NCI-H774 (cell line): Measurements from ENCODE around the gene GTPBP3.
"Not testable (repeated sequence)": the region's sequence is repeated elsewhere in the genome, so short reads cannot be mapped to it uniquely, and the experiment has no call there.

ENCODE experiments used
- DNase-seq: peaks from one replicate; lab custom pipeline; 2025; lab: John Stamatoyannopoulos, UW

Gene GTPBP3, protein sequence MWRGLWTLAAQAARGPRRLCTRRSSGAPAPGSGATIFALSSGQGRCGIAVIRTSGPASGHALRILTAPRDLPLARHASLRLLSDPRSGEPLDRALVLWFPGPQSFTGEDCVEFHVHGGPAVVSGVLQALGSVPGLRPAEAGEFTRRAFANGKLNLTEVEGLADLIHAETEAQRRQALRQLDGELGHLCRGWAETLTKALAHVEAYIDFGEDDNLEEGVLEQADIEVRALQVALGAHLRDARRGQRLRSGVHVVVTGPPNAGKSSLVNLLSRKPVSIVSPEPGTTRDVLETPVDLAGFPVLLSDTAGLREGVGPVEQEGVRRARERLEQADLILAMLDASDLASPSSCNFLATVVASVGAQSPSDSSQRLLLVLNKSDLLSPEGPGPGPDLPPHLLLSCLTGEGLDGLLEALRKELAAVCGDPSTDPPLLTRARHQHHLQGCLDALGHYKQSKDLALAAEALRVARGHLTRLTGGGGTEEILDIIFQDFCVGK

DNA sequence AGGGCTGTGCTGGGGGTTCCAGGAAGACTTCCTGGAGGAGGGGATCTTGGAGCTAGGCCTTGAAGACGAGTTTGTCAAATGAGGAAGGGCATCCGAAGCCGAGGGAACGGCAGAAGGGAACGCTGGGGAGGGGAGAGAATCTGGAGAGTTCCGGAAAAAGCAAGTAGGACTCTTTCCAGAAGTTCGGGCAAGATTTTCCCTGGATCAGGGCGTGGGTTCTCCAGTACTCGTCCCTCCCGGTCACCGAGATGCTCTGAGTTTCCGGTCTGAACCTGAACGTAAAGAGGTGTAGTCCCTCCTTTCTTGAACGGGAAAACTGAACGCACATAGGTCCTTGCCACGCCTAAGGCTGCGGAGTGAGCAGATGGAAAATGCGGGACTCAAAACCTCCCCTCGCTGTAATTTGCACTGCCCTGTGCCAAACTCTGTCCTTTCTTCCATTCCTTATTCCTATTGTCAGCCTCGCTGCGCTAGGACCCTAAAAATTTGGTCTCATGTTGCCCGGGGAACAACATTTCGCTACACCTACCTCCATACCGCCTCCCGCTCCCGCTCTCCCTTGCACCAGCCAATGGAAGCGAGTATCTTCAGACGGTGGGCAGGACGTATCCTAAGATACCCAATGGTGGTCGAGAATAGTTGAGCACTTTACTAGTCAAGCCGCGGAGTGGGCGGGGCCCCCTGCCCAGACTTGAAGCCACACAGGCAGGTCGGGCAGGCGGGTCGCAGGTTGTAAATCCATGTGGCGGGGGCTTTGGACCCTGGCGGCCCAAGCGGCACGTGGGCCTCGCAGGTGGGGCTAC lies at the start of gene GTPBP3:
Gene GTPBP3, plus strand, starts transcription at position 682 of the 803 bp plus-strand sequence. Its CDS starts 59 bp downstream, at position 741.
- DNase-seq, result peak; percentile 97

DNA sequence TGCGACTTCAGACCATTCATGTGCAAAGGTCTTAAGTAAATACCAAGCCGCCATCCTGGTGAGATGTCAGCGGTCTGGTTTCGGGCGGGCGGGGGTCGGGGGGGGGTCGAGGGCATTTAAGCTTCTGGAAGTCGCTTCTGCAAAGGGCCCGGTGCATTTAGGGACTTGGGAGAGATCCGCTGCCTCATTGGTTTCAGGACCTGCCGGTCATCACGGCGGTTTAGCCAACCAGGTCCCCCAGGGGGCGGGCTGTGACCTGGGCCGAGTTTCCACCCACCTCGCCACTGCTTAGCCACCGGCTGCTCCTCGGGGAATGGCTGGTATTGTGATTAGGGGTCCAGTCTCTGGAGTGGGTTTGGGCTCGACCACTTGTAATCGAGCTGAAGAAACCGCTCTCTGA lies 47.9 kb upstream of the GTPBP3 start:
- DNase-seq, result no peak

DNA sequence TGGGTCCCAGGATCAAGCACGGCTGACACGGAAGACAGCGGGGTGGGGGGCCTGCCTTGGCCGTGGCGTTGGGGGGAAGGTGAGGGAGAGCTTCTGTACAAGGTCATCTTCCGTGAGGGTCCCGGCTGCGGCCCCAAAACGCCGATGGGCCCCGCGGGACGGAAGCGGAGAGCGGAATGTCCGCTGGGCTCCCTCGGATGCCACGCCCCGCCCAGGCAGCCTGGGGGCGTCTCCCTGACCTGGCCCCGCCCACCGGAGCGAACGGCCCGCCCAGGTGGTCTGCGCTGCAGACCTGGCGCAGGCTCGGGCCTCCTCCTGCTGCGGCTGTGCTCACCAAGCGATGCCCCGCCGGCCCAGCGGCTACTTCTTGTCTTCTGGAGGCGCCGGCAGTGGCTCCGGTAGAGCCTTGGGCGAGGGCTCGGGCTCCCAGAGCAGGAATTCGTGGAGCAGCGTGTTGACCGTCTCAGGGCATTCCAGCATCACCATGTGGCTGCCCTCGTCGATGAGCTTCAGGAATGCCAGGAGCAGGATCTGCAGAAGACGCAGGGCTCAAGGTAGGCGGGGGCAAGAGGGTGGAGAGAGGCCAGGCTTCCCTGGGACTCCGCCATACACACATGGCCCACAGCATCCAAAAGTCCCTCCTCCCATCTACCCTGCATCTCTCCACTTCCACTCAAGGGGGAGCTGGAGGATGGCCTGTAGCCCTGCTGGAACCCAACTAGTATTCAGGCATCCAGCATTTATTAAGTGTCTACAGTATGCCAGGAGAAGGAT lies 44.9 kb upstream of the GTPBP3 start:
- DNase-seq, result no peak

DNA sequence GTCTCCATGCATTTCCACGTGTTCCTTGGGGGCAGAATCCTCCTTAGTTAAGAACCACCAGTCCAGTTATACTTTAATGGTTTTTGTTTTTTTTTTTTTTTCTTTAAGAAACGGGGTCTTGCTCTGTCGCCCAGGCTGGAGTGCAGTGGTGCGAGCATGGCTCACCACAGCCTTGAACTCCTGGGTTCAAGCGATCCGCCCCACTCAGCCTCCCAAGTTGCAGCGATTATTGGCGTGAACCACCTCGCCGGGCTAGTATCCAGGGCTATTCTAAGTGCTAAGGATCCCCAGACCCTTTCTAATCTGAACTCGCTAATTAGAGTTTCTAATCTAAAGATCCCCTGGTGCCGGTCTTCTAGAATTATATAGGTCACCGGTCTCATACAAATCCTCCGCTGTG lies 43.7 kb upstream of the GTPBP3 start:
- no peak for DNase-seq

DNA sequence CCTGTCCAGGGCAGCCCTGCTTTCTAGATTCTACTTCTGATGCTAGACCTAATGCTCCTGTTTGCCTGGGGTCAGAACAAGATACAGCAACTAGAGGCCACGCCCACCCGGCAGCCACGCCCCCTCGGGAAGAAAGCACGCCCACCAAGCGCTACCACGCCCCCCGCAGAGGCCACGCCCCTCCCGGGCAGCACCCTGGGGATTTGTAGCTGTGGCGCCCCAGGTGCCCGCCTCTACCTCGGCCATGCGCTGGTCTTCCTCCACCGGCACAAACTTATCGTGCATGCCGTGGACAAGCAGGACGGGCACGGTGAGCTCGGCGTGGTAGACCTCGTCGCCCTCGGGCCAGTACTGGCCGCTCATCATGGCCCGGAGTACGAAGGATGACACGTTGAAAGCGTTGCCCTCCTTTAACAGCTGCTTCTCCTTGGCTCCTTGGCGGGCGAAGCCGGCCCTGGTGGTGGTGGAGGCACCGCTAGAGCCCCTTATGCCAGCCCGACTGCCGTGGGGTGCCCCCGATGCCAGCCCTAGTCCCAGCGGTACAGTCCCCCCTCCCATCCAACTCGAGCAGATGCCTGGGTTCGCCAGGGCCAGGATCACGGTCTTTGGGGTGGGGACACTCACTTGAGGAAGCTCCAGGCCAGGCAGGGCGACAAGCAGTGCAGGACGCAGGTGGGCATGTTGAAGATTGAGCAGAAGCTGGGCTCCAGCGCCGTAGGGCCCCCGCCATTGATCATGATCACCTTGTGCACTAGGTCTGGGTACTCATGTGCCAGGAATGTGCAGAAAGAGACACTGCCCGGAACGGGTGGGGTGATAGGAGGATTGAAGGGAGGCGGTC lies 43.1 kb upstream of the GTPBP3 start:
- DNase-seq, result no peak

DNA sequence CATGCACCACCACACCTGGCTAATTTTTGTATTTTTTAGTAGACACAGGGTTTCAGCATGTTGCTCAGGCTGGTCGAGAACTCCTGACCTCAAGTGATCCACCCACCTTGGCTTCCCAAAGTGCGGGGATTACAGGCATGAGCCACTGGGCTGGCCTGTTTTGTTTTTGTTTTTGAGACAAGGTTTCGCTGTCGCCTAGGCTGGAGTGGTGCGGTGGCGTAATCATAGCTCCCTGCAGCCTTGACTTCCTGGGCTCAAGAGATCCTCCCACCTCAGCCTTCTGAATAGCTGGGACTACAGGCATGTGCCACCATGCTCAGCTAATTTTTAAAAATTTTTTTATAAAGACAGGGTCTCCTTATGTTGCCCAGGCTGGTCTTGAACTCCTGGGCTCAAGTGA lies 41.8 kb upstream of the GTPBP3 start:
- DNase-seq, result not testable (repeated sequence)

DNA sequence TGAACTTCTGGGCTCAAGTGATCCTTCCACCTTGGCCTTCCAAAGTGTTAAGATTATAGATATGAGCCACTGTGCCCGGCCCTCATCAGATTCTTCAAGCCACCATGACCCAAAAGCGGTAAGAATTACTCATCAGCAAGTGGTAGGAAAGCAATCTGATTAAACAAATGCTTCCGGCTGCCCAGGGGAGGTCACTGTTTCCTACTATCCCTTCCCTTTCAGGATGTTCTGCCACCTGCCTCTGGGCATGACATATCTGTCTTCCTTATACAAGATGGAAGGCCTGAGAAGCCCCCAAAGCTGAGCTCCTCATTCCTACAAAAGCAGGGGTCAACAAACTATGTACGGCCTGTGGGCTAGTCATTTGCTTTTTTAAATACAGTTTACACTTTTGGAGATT lies 41.1 kb upstream of the GTPBP3 start:
- no peak for DNase-seq

DNA sequence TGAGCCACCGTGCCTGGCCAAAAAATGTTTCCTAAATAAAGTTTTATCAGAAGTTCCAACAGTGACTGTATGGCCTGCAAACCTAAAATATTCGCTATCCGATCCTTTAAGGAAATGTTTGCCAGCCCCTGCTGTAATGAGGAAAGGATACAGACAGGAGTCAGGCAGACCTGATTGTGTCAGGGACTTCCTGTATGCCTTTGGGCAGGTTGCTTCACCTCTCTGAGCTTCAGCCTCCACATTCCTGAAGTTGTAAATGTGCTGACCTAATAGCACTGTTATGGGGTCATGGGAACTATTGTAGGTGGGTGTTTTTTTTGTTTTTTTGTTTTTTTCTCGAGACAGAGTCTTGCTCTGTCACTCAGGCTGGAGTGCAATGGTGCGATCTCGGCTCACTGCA lies 40.4 kb upstream of the GTPBP3 start:
- DNase-seq, result no peak

DNA sequence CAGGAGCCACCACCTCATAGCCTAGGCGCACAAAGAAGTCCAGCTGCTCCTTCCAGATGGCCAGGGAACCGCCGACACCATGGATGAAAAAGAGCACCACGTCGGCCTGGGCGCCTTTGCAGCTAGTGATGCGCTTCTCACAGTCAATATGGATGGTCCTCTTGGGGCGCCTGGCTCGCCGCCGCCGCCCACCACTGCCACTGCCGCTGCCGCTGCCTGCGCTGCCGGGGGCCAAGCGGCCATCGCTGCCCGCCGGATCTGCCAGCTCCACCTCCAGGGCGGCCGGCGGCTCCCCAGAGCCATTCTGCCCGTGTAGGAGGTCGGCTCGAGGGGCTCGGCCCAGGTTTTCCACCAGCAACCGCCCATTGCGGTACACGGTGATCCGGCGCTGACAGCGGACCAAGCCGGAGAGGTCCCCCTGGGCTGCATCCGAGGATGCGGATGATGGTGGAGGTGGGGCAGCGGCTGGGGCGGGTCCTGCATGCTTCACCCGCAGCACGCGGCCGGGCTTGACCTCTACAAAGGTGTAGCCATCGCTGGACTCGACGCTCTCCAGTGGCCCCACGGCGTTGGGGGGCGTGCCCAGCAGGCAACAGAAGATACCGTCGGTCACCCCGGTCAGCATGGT lies 36.2 kb upstream of the GTPBP3 start:
- no peak for DNase-seq

DNA sequence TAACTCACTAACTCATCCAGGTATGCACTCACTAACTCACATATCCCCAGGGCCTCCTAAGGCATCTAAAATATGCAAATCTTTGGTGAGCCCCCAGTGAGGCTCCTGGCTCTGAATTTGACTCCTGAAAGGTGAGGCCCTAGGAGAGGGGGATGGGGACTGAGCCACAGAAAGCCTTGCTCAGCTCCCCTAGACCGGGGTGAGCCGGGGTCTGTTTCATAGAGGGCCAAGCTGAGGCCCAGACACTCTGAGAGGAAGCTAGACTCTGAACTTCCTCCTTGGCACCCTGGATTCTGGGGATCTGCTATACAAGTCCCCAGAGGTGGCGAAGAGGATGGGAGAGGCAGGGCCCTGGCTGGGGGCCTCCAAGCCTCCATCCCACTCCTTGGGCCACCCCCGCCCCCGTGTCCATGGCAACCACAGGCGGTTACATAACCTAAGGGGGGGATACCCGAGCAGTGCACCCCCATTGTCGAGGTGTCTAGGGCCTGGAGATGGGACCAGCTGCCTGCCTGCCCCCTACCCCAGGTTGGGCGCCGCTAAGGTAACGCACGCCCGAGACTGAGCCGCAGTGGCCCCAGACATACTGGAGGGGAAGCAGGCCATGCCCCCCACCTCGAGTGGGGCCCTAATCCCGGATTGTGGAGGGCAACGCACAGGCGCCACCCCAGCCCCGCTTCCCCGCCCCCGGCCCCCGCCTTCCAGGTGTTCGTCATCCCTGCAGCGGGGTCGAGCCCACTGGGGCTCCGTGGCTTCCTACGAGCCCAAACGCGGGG lies 34.8 kb upstream of the GTPBP3 start:
- DNase-seq, result no peak

DNA sequence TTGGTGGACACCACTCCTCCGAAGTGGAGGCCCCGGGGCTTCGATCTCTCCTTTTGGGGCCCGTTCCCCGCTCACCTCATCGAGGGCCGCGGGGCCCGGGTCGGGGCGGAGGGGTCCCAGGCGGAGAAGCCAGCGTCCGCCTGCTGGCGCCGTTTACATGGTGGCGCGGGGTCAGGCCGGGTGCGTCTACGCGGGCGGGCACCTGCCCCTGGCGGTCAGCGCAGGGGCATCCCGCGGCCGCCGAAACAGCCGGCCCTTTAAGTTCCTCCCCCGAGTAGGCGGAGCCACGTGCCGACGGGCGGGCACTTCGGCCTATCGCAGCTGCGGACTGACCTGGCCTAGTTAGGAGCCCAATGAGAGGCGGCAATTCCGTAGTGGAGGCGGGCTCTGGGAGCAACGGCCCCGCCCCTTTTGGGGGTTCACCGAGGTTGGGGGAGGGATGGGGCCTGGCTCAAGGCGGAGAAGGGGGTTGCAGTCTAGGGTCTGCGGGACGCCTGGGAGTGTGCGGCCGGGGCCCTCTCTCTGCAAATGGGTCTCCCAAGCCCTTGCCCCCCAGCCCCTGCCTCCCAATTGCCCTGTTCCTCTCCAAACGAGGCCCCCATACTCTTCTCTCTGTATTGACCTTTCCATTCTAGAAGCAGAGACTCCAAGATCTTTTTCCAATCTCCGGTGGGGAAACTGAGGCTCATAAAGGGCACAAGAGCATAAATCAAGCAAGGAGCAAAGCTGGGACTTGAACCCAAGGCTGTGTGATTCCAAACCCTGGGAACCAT lies 34.0 kb upstream of the GTPBP3 start, which contains the start of gene ABHD8:
Gene ABHD8, minus strand, starts transcription at position 259 of the 773 bp plus-strand sequence. CDS start 1,809 bp downstream, outside the sequence.
- peak; percentile 96 for DNase-seq

DNA sequence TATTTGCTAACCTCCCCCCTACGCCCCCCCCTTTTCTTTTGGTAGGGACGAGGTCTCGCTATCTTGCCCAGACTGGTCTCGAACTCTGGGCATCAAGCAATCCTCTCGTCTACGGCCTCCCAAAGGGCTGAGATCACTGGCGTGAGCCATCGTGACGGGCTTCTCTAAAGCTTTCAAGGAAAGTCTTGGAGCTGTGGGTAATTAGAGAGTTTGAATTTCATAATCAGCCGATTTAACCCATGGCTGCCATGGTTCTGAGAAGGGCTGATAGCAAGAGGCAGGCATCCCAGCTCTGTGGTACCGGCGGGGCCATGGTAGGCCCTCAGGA lies 33.4 kb upstream of the GTPBP3 start:
- no peak for DNase-seq

DNA sequence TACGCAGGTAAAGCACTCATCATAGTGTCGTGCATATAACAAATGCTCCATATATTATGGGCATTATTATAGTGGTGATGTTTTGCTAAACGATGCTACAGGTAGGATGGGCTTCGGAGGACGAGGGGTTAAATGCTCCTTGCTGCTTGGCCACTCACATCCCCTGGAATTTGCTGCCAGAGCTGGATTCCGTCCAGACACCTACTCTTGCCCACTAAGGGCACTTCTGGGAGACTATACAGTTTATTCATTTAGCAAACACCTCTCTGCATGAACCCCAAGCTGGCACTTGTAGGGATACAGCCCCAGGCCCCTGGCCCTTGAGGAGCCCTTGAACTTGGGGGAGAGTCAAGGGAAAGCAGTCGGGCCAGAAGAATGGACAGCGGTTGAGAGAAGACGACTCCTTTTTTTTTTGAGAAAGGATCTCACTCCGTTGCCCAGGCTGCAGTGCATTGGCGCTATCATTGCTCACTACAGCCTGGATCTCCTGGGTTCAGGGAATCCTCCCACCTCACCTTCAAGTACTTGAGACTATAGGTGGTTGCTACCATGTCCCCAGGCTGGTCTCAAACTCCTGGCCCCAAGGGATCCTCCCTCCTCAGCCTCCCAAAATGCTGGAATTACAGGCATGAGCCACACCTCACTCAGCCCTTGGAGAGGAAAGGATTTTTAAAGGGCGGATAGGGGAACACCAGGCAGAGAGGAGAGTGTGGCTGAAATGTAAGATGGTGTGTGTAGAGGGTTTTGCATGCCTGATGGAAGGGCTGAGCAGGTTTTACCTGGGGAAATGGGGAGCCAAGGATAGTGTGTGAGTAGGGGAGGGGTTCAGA lies 32.8 kb upstream of the GTPBP3 start:
- DNase-seq, result no peak

DNA sequence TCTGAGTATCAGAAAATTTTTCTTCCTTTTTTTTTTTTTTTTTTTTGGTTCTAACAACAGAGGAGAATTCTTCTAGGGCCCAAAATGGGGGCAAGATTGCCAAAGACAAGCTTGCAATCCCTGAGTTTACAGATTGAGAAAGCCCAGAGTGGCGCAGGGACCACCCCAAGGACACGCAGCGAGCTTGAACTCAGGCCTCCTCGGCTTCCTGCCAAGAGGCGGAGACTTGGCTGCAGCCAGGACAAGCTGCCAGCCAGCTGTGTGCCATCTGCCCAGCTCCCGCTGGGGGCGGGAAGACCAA lies 32.2 kb upstream of the GTPBP3 start:
- no peak for DNase-seq

DNA sequence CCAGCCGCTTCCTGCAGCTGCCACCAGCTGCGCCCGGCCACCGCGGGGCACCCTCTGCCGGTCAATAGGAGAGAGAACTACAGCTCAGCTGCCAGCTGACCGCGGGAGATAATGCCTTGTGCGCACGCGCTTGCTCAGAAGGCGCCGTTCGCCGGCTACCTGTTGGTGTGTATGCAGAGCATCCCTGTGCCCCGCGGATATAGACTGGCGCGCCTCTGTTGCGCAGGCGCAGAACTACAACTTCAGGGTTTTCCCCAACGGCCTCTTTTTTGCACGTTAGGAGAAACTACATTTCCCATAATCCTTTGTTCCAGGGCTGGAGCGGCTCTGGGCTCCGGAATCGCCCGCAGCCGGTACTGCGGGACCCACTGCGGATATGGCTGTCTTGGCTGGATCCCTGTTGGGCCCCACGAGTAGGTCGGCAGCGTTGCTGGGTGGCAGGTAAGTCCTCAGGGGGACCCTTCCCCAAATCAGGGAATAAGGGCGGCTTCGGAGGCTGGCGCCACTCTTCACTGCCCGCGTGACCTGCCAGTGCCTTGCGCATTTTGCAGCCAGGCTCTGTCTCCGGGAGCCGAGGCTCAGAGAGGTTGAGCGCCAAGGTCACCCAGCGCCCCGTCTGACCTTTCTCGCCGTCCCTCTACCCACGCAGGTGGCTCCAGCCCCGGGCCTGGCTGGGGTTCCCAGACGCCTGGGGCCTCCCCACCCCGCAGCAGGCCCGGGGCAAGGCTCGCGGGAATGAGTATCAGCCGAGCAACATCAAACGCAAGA lies 31.7 kb upstream of the GTPBP3 start, which contains the start of gene MRPL34:
Gene MRPL34, plus strand, starts transcription at position 356 of the 768 bp plus-strand sequence. Its CDS starts 21 bp downstream, at position 377.
- DNase-seq, result peak; percentile 98

DNA sequence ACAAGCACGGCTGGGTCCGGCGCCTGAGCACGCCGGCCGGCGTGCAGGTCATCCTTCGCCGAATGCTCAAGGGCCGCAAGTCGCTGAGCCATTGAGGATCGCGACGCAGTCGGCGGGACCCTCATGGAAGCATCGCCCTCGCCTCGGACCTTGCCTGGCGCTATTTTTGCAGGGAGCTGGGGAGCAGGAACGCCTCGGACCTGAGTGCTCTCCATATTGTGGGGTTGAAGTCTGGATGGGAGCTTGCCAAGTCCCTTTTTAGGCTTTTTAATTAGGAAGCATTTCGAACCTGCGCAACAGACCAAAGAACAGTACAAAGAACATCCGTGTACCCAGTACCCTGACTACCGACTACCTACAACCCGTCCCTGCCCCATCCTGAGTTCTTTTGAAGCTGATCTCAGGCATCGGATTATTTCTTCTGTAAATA lies 31.1 kb upstream of the GTPBP3 start:
- DNase-seq, result no peak

DNA sequence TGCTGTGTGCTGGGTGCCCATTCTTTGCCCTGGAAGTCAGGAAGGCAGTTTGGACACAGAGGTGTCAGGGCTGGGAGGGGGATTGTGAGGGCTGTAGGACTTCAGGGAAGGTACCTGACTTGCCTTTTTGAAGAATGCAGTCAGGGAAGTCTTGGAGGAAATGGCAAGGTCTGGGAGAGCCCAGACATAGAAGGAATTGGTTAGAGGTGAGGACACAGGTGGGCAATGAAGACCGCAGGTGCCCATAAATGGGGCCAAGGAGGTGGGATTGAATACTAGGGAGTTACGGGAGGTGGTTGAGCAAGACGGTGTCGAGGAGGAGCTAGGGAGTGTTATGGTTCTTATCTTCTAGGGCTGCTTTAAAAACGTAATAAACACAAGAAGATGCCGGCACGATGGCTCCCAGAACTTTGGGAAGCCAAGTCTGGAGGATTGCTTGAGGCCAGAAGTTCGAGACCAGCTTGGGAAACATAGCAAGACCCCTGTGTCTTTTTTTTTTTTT lies 29.4 kb upstream of the GTPBP3 start:
- no peak for DNase-seq
